ENCODE data around the gene CXCL1. TPM values are rescaled to one million over a fixed set of nuclear protein-coding genes. Genes with fewer than 3 reads are reported as not detected.

CXCL1 gene
- total and polyA plus RNA-seq, 5 donors from 2014 or later = not detected

DNA sequence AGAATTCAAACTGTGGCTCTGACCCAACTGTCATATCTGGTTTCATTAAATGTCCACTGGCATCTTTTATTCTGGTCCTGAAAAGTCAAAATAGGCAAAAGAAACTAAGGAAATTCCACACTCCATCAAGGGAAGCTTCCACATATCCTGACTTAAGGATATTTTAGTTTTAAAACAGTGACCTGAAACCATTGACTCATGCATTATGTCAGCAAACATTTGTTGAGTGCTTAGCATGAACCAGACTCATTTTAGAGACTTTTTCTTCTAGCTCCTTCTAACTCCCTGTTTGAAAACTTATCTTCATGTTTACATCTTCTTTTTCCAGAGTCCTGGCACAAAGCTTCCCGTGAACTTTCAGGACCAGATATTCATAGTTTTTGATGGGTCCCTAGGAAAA is 6.9 kb upstream of the CXCL1 start:
- Histone ChIP-seq H3K27ac (ENCODE audit: insufficient read depth, low read length, poor library complexity, severe bottlenecking) (no peak overlapping the region), H3K27me3 (ENCODE audit: control insufficient read depth, insufficient read depth, low read length) (no peaks in the 10 kb centered on the region), H3K4me1 (ENCODE audit: control insufficient read depth, insufficient read depth, low read length, poor library complexity, severe bottlenecking) (no peaks in the 10 kb centered on the region), H3K36me3 (ENCODE audit: control insufficient read depth, insufficient read depth, low read length) (no peaks in the 10 kb centered on the region), H3K4me3 (ENCODE audit: low read depth, low read length) (no peak overlapping the region), H3K9me3 (ENCODE audit: control insufficient read depth in 2 of 2, low read length in 2 of 2) (no peaks in the 10 kb centered on the region)
- DNase-seq (no peak), ATAC-seq (ENCODE audit: low read depth in 2 of 2) (no peak)
- no peaks in the 10 kb centered on the region for H3K36me3 Mint-ChIP-seq
- no peaks in the 10 kb centered on the region for H3K4me1 Mint-ChIP-seq
- no peak overlapping the region for H3K4me3 Mint-ChIP-seq
- H3K27me3 Mint-ChIP-seq = no peaks in the 10 kb centered on the region
- peaks cover 0 to 6% (median 0%) of the 10 kb centered on the region in 7 donors for H3K9me3 Mint-ChIP-seq
- no peak overlapping the region for H3K27ac Mint-ChIP-seq

DNA sequence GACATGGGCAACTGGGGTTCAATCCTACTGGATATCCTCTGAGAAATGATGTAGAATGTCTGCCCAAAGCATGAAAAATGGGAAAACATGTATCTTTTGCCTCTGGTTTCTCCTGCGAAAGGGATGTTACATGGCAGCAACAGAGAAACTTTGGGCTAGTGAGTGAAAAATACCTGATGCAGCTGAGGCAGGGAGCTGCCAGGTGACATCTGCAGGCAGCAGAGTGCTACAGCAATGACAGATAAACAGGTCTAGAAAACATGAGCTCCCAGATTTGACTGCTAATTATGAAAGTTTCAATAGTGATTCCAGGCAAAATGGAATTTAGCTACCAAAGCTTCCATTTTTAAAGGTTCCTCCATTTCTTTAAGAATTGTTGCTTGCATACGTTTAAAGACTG is 4.8 kb upstream of the CXCL1 start:
- DNase-seq (no peak), ATAC-seq (ENCODE audit: low read depth in 2 of 2) (no peak)
- Histone ChIP-seq H3K4me1 (ENCODE audit: control insufficient read depth, insufficient read depth, low read length, poor library complexity, severe bottlenecking) (no peaks in the 10 kb centered on the region), H3K36me3 (ENCODE audit: control insufficient read depth, insufficient read depth, low read length) (no peaks in the 10 kb centered on the region), H3K4me3 (ENCODE audit: low read depth, low read length) (no peak overlapping the region), H3K9me3 (ENCODE audit: control insufficient read depth in 2 of 2, low read length in 2 of 2) (no peaks in the 10 kb centered on the region), H3K27me3 (ENCODE audit: control insufficient read depth, insufficient read depth, low read length) (no peaks in the 10 kb centered on the region), H3K27ac (ENCODE audit: insufficient read depth, low read length, poor library complexity, severe bottlenecking) (no peak overlapping the region)
- Mint-ChIP-seq H3K4me1 (no peaks in the 10 kb centered on the region), H3K36me3 (no peaks in the 10 kb centered on the region), H3K4me3 (no peak overlapping the region), H3K27me3 (peaks cover 11% of the 10 kb centered on the region), H3K9me3 (peaks cover 0 to 6% (median 0%) of the 10 kb centered on the region in 7 donors), H3K27ac (no peak overlapping the region)

DNA sequence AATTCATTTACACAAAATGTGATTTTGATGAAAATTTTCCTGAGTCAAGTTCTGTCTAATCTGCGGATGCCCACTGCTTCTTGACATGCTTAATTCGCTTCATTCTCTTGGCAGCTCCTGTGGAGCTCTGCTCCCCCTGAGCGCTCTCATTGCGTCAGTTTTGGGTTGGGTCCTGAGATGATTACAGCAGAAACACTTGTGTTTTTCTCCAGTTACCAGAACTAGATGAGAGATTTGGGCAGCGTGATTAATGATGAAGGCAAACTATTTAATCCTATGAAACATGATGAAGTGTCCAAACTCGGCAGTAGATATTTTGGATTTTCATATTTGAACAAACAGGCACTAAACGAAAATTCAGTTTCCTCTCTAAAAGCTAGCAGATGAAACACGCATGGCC is 4.2 kb upstream of the CXCL1 start:
- no peaks in the 10 kb centered on the region for H3K36me3 ChIP-seq (ENCODE audit: control insufficient read depth, insufficient read depth, low read length)
- H3K9me3 ChIP-seq (ENCODE audit: control insufficient read depth in 2 of 2, low read length in 2 of 2) = no peaks in the 10 kb centered on the region
- Mint-ChIP-seq H3K4me3 (no peak overlapping the region), H3K27me3 (peaks cover 11% of the 10 kb centered on the region), H3K9me3 (peaks cover 0 to 6% (median 0%) of the 10 kb centered on the region in 7 donors), H3K4me1 (no peaks in the 10 kb centered on the region), H3K27ac (no peak overlapping the region), H3K36me3 (no peaks in the 10 kb centered on the region)
- no peak overlapping the region for H3K27ac ChIP-seq (ENCODE audit: insufficient read depth, low read length, poor library complexity, severe bottlenecking)
- H3K4me1 ChIP-seq (ENCODE audit: control insufficient read depth, insufficient read depth, low read length, poor library complexity, severe bottlenecking) = no peaks in the 10 kb centered on the region
- no peaks in the 10 kb centered on the region for H3K27me3 ChIP-seq (ENCODE audit: control insufficient read depth, insufficient read depth, low read length)
- ATAC-seq (ENCODE audit: low read depth in 2 of 2) (no peak), DNase-seq (no peak)
- H3K4me3 ChIP-seq (ENCODE audit: low read depth, low read length) = no peak overlapping the region

DNA sequence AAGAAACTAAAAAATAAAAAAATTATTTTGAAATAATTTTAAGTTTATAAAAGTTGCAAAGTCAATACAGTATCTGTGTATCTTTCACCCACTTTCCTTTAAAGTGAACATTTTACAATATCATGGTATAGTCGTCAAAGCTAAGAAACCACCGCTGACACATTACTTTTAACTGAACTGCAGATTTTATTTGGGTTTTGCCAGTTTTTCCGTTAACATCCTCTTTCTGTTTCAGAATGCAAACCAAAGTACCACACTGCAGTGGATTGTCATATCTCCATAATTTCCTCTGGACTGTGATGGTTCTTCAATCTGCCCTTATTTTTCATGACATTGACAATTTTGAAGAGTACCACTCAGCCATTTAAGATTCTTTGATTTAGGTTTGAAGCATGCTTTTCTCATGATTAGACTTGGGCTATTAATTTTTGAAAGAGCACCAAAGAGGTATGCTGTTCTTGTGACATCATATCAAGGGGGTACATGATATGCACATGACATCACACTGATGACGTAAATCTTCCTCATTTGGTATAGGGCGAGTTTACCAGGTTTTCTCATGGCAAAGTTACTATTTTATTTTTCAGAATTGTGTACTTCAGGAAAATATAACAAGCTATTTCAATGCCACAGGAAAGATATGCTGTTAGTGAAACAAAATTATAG is 3.6 kb upstream of the CXCL1 start:
- no peak overlapping the region for H3K4me3 ChIP-seq (ENCODE audit: low read depth, low read length)
- no peak for ATAC-seq (ENCODE audit: low read depth in 2 of 2)
- no peaks in the 10 kb centered on the region for H3K27me3 ChIP-seq (ENCODE audit: control insufficient read depth, insufficient read depth, low read length)
- Mint-ChIP-seq H3K9me3 (peaks cover 0 to 6% (median 0%) of the 10 kb centered on the region in 7 donors), H3K27ac (no peak overlapping the region), H3K4me3 (no peak overlapping the region), H3K4me1 (no peaks in the 10 kb centered on the region), H3K36me3 (no peaks in the 10 kb centered on the region), H3K27me3 (peaks cover 12% of the 10 kb centered on the region)
- no peaks in the 10 kb centered on the region for H3K36me3 ChIP-seq (ENCODE audit: control insufficient read depth, insufficient read depth, low read length)
- no peaks in the 10 kb centered on the region for H3K4me1 ChIP-seq (ENCODE audit: control insufficient read depth, insufficient read depth, low read length, poor library complexity, severe bottlenecking)
- H3K9me3 ChIP-seq (ENCODE audit: control insufficient read depth in 2 of 2, low read length in 2 of 2) = no peaks in the 10 kb centered on the region
- H3K27ac ChIP-seq (ENCODE audit: insufficient read depth, low read length, poor library complexity, severe bottlenecking) = no peak overlapping the region
- DNase-seq = no peak

DNA sequence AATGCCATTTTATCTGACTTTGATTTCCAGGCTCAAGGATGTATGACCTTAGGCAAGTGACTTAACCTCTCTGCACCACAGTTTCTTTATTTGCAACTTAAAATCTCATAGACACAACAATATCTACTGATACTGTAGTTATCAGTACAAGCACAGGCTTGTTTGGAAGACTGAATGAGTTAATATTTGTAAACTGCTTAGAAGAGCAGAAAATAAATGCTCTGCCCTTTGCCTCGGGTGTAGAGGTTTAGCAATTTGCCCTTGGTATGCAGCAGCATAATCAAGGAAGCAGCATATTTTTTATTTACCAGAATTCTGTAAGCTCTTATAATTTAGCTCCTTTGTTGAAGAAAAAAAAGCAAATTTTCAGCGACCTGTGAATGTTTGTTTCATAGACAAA is 2.9 kb upstream of the CXCL1 start:
- Histone ChIP-seq H3K27ac (ENCODE audit: insufficient read depth, low read length, poor library complexity, severe bottlenecking) (no peak overlapping the region), H3K4me3 (ENCODE audit: low read depth, low read length) (no peak overlapping the region), H3K36me3 (ENCODE audit: control insufficient read depth, insufficient read depth, low read length) (no peaks in the 10 kb centered on the region), H3K9me3 (ENCODE audit: control insufficient read depth in 2 of 2, low read length in 2 of 2) (no peaks in the 10 kb centered on the region), H3K4me1 (ENCODE audit: control insufficient read depth, insufficient read depth, low read length, poor library complexity, severe bottlenecking) (no peaks in the 10 kb centered on the region), H3K27me3 (ENCODE audit: control insufficient read depth, insufficient read depth, low read length) (no peaks in the 10 kb centered on the region)
- Mint-ChIP-seq H3K36me3 (no peaks in the 10 kb centered on the region), H3K9me3 (peaks cover 0 to 6% (median 0%) of the 10 kb centered on the region in 7 donors), H3K4me1 (no peaks in the 10 kb centered on the region), H3K27ac (no peak overlapping the region), H3K4me3 (no peak overlapping the region), H3K27me3 (peaks cover 16% of the 10 kb centered on the region)
- no peak for DNase-seq
- ATAC-seq (ENCODE audit: low read depth in 2 of 2) = no peak

DNA sequence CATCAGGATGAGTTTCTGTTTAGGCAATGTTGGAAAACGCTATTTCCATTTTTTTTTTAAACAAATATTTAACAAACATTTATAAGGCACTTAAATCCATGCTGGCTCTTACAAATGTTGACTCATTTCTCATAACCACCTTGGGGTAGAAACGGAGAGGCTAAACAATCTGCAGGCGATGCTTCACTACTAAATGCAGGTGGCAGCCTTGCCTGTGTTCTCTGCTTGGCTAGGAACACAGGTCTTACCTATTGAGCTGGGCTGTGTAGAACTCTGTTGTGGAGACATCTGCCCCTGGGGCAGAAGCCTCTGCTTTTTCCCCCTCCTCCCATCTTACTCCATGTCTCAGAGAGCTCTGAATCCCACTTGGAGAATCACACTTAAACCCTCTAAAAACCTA is 1.4 kb upstream of the CXCL1 start:
- DNase-seq = no peak
- no peaks in the 10 kb centered on the region for H3K4me1 Mint-ChIP-seq
- no peaks in the 10 kb centered on the region for H3K4me1 ChIP-seq (ENCODE audit: control insufficient read depth, insufficient read depth, low read length, poor library complexity, severe bottlenecking)
- ATAC-seq (ENCODE audit: low read depth in 2 of 2) = no peak
- no peaks in the 10 kb centered on the region for H3K27me3 ChIP-seq (ENCODE audit: control insufficient read depth, insufficient read depth, low read length)
- no peak overlapping the region for H3K27ac ChIP-seq (ENCODE audit: insufficient read depth, low read length, poor library complexity, severe bottlenecking)
- H3K9me3 ChIP-seq (ENCODE audit: control insufficient read depth in 2 of 2, low read length in 2 of 2) = no peaks in the 10 kb centered on the region
- peaks cover 0 to 2% (median 0%) of the 10 kb centered on the region in 7 donors for H3K9me3 Mint-ChIP-seq
- no peak overlapping the region for H3K27ac Mint-ChIP-seq
- no peak overlapping the region for H3K4me3 Mint-ChIP-seq
- no peak overlapping the region for H3K4me3 ChIP-seq (ENCODE audit: low read depth, low read length)
- H3K36me3 Mint-ChIP-seq = no peaks in the 10 kb centered on the region
- H3K27me3 Mint-ChIP-seq = peaks cover 16% of the 10 kb centered on the region
- H3K36me3 ChIP-seq (ENCODE audit: control insufficient read depth, insufficient read depth, low read length) = no peaks in the 10 kb centered on the region

DNA sequence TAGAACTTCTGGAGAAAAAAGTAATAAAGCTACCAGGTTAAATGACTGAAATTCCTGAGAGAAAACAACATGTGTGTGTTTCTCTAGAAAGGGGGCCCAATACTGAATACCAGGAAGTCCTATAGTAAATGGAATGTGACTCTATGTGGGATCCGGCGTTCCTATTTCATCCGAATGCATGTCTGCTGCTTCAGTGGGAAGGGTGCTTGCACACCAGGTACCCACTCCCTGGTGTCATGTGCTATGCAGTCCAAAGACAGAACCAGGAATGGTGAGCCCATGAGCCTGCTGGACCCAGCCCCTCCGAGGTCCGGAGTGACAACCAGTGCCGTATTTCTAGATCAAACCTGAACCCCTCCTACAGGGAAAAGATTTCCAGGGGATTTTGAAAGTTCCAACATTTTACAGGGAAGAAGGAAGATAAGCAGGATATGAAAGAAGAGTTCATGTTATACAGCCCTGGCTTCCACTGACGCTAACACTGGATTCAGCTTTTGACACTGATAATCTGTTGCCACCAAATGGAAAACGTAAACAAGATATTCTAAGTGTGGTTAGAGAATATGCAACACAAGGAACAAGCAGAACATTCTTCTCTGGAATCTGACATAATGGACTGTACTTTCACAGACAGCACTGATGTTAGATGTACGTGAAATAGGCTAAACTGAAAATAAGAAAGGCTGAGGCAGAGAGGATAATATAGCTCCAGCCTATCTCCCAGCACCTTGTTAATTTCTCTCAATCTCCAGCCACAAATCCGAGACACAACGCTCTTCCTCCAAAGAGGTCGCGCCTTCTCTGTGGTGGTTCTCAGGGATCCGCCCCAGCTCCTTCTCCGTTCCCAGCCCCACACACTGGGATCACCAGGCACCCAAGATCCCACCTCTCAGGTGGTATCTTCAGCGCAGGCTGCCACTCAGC is 725 bp upstream of the CXCL1 start:
- Histone ChIP-seq H3K27me3 (ENCODE audit: control insufficient read depth, insufficient read depth, low read length) (no peaks in the 10 kb centered on the region), H3K4me3 (ENCODE audit: low read depth, low read length) (no peak overlapping the region), H3K27ac (ENCODE audit: insufficient read depth, low read length, poor library complexity, severe bottlenecking) (no peak overlapping the region), H3K9me3 (ENCODE audit: control insufficient read depth in 2 of 2, low read length in 2 of 2) (no peaks in the 10 kb centered on the region), H3K4me1 (ENCODE audit: control insufficient read depth, insufficient read depth, low read length, poor library complexity, severe bottlenecking) (no peaks in the 10 kb centered on the region), H3K36me3 (ENCODE audit: control insufficient read depth, insufficient read depth, low read length) (no peaks in the 10 kb centered on the region)
- Mint-ChIP-seq H3K36me3 (no peaks in the 10 kb centered on the region), H3K4me1 (no peaks in the 10 kb centered on the region), H3K4me3 (no peak overlapping the region), H3K27me3 (peaks cover 16% of the 10 kb centered on the region), H3K9me3 (peaks cover 0 to 2% (median 0%) of the 10 kb centered on the region in 7 donors), H3K27ac (no peak overlapping the region)
- ATAC-seq (ENCODE audit: low read depth in 2 of 2) = no peak
- DNase-seq = no peak

Data from CD4-positive, CD25-positive, alpha-beta regulatory T cell (primary cell).